CD4-positive, alpha-beta T cell treated with Interleukin-17A for 4 hours (primary cell): ENCODE measurements around the gene CFAP300.

ENCODE experiments used
- DNase-seq: peaks from one replicate; pipeline ENCODE4 v3.0.0-alpha.2; 2020; ENCODE audit warnings: mixed read lengths

The CFAP300 gene

DNA sequence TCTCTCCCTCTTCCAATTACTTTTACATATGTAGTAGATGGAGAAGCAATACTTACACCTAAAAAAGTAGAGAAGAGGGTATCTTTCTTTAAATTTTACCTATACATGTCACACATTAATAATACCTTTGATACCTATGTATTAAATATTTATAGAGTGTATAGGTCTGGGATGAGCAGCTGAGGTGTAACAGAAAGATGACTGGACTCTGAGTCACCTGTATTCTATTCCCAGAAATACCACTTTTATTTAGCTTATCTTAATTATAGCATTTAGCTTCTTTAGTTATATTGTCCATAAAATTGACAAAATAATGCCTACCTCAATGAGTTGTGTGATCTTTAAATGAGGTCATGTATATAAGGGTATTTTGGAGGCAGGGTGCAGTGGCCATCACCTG, 32.4 kb downstream of the CFAP300 start:
- DNase-seq, result no peak

DNA sequence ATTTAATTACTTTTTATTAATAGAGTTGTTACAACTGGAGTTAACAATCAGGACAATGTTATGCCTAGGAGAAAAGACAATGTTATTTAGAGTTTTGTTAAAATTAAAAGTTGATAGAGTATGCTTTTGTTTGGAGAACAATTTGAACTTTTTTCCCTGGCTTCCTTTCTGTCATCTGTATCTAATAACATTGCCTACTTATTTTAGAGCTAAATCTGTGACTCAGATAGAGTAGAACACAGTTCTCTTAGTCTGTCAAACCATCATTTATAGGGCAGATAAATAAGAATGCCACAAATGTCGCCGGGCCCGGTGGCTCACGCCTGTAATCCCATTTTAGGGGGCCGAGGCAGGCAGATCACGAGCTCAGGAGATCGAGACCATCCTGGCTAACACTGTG, 34.1 kb downstream of the CFAP300 start:
- no peak for DNase-seq

DNA sequence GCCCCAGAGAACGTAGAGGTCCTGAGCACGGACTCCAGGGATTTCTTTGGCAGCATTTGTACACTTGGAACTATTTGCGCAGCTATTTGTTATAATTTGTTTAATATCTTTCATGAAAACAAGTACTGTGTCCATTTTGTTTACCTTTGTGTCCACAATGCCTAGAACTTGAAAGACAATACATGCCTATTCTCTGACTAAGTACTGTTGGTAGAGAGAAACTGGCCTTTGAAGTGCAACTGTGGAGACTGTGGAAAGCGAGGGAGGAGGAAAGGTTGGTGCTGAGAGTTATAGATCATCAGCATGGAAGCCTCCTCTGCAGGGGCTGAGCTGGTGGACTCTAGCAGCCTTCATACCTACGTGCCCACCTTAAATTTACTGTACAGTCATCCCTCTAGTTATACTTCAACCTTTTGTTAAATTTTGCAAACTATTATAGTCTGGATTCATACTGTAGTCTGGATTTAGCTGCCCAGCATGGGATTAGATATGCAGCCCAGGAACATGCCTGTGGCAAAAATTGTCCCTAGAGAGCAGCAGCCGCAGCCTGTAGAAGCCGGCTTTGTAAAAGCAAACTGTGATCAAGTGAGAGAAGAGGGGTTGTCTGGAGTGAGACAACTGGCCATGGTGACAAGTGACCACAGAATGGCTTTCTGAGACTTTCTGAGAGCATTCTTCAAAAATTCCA, 38.8 kb downstream of the CFAP300 start:
- no peak for DNase-seq

DNA sequence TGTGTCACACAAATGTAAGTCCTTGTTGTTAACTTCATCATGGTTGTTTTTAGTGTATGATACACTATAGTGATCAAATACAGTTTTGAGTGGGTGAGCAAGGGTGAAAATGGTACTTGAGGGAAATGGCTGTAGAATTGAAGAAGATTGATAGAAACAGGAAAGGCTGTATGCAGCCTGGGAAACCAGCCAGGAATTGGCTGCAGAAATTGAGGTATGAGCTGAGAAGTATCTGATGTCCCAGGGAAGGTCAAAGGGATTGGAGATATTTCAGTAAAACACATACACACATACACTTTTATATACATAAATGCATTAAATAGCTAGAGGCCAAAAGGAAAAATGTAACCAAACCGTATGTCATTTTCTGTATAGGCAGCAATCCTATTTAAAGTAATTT, 49.9 kb downstream of the CFAP300 start:
- DNase-seq, result no peak

DNA sequence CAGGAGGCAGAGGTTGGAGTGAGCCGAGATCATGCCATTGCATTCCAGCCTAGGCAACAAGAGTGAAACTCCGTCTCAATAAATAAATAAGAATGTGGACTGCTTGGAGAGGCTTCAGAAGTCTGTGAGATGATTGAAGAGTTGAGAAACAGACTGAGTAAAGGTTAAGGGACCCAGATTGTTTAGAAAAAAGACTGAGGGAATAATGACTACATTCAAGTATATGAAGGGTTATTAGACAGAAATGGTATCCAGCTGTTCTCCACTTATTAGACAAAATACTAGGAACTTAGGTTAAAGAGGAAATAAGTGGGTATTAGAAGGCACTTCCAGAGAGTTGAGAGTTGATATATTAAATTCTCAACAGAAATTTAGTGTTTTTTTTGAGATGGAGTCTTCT, 52.5 kb downstream of the CFAP300 start:
- no peak for DNase-seq

GRCh38 chr11:102108734-102109440, 61.6 kb downstream of the CFAP300 start:
- DNase-seq, result no peak

DNA sequence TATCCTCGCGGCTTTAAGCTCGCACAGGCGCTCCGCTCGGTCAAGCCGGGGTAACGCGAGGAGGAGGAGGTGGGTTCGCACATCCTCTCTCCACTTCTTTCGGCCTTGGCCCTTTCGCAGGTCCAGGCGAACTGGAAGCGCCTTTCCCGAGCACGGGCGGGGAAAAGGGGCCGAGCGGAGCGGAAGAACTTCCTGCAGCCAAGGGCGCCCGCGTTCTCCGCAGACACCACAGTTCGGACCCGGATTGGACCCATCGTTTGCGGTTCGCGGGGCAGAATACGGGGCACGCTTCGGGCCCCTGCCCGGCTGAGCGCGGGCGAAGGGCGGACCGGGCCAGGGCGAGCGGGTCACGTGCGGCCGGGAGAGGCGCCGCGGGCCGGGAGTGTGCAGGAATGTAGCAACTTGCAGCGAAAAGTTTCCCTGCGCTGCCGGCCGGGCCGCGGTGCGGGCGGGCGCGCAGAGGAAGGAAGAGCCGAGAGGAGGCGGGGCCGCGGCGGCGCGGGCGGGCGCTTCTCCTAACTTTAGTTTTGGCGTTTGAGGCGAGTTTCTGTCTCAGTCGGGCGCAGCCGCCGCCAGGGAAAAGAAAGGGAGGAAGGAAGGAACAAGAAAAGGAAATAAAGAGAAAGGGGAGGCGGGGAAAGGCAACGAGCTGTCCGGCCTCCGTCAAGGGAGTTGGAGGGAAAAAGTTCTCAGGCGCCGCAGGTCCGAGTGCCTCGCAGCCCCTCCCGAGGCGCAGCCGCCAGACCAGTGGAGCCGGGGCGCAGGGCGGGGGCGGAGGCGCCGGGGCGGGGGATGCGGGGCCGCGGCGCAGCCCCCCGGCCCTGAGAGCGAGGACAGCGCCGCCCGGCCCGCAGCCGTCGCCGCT, 62.9 kb downstream of the CFAP300 start, which contains the start of gene YAP1:
TSS of gene YAP1 (plus strand) at position 552 of the 865 bp plus-strand sequence. CDS start 402 bp downstream, outside the sequence.
- peak; percentile 71 for DNase-seq

DNA sequence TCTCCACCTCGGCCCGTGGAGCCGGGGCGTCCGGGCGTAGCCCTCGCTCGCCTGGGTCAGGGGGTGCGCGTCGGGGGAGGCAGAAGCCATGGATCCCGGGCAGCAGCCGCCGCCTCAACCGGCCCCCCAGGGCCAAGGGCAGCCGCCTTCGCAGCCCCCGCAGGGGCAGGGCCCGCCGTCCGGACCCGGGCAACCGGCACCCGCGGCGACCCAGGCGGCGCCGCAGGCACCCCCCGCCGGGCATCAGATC, 63.4 kb downstream of the CFAP300 start:
- DNase-seq, result no peak

- DNase-seq, result peak; percentile 21
These were observed 64.0 kb downstream of the CFAP300 start for GRCh38 chr11:102111011-102111786.

DNA sequence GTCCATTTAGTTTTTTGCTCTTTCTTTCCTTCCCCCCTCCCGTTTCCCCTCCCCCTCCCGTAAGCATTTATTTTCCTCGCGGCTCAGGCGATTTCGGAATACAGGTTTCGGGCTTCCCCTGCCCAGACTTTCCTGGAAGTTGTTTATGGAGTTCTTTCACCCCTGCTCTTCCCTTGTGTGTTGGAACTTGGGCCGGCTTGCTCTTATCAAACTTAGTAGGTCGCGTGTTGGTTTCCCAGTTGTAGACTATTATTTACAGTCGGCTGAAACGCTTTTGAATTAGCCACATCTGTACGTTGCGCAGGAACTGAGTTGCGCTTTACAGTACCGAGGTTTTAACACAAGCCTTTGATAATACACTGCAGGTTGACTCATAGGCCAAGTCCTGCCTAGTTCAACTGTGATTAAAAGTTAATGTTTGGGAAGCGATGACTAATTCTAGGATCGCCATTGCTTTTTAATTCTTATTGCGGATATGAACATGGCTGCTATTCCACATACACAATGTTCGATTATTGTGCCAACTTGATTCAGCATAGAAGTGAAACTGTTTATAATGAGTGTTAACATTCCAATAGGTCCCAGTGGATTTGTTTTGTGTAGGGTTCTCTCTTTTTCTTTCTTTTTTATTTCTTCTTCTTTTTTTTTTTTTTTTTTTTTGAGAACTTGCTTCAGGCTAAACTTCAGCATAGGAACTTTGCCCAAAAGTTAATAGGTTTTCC, 64.7 kb downstream of the CFAP300 start:
- DNase-seq, result peak; percentile 40

DNA sequence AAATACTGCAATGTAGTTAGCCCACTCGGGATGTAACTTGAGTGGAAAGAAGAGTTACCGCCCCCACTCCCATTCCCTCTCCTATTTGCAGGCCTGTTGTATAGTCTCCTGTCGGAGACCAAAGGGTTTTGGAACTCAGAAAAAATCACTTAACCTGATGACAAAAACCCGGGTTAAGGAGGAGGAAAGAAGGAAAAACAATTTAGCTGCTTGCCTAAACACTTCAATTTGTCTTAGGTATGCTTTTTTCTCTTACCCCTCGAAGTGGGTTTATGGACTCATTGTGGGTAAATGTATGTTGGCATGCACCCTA, 65.2 kb downstream of the CFAP300 start:
- no peak for DNase-seq

- no peak for DNase-seq
These were observed 66.8 kb downstream of the CFAP300 start for GRCh38 chr11:102114032-102114431.

- DNase-seq, result no peak
These were observed 68.3 kb downstream of the CFAP300 start for GRCh38 chr11:102115557-102115956.

DNA sequence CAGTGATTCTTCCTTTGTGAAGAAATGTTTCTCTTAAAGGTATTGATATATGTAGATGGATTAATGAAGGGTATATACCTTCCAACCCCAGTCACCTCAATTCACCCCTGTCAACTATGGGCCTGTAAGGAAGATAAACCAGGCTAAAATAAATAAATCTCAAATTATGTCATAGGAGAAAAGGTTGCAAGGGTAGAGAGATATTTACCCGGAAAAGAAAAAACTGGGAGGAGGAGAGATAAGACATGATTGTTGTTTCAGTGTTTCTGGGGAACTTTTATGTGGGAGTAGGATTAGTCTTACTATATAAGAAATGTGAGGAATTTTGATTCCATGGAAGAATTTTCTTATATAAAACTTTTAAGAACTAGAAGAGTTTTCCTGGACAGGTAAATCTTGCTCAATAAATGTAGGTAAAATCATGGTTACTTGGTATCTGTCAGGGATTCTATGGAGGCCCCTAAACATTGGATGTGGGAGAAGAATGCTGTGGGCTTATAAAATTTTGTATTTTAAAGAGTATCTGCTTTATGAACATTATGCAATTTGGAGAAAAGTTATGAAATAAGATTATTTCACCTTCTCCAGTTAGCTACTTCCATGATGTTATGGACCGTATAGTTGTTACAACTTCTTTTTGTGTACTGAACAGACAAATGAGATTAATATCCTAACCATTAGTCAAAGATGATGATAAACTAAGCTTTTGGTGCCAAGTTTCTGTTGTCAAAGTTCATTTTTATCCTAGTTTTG, 69.4 kb downstream of the CFAP300 start:
- DNase-seq, result no peak

DNA sequence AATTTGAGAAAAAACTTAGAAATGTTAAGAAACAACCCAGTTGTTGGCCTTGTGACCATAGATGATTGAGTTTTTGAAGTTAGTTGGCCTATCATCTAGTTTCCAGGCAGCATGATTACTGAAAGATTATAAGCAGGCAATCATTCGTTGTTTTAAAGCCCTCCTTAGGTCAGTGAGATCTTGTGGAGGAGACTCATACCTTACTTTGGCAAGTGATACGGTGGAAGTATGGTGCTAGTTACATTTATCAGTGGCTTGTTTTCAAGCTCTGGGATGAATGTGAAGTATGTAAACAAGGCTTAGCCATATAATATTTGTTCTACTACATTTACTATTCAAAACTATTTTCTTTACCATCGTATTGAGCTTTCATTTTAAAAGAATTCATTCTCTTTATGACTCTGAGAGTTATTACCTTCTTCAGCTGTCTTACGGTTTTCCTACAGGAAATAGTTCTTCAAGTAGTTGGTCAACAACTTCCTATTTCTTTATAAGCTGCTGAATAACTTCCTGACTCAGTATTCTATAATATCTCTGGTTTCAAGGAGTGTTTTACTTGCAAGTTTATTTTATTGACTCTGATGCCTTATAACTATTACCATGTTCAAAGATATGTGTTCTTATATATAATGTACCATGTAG, 70.4 kb downstream of the CFAP300 start:
- DNase-seq, result no peak

DNA sequence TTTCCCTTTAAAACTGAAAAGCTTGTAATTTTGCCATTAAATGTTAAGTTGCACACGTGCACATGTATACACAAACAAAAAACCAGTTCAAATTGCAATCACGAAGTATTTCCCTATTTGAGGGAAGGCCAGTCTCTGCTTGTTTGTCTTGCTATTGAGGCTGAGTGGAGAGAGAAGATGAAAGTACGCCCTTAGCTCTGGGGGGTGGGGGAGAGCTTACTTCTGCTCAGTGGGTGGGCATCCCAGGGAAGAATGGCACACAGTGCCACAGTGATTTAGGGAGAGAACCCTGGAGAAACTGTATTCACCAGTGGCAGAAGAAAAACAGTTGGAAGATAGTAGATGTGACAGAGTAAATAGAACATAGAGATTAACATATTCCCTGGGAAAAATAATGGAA, 71.7 kb downstream of the CFAP300 start:
- no peak for DNase-seq

DNA sequence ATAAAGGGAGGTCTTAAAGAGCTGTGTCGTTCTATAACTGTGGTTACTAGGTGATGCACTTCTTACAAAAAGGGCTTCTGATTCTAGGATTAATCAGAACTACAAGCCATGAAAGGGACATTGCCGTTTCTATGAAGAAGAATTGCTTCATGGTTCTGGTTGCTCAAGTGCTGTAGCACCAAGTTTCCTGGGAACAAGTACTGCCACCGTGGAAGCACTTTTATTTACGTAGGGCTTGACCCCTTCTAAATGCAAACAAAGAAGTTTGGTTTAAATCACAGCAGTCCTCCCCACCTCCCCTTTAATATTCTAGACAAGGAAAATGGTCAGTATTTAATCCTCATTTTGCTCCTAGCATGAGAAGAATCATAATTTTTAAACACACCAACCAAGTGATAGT, 72.8 kb downstream of the CFAP300 start:
- DNase-seq, result no peak

DNA sequence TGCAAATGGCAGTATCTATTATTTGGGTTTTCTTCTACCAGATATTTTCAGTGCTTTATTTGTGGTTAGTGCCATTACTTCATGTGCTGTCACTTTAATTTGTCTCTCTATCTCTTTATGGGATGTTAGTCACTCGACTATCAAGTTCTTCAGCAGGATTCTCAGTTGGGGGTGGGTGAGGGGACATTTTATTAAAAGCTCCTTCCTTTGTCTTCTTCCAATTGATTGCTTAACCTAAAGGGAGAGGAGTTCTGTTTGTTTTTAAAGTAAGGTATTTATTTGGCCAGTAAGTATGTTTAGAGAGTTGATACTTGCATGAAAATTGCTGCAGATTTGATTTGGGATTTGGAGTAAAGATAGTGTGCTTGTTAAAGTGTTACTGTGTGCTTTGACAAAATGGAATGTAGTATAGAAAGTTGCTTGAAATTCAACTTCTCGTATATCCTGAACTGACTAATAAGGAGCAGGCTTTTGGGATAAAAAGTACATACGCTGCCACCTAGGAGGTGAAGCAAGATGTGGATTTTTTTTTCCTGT, 73.3 kb downstream of the CFAP300 start:
- DNase-seq, result no peak

DNA sequence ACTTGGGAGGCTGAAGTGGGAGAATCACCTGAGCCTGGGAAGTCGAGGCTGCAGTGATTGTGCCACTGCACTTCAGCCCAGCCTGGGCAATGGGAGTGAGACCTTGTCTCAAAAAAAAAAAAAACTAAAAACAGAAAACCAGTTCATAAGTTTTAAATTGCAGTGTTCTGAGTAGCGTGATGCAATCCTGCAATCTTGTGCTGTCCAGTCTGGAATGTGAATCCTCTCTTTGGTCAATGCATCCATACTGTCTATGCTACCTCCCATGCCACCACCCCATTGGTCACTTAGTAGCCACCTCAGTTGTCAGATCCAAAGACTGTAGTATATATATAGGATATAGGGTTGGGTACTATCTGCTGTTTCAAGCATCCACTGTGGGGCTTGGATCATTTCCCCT, 74.1 kb downstream of the CFAP300 start:
- no peak for DNase-seq
